H1 (cell line): ENCODE data around the gene NELFA. TPM values are rescaled to one million over a fixed set of nuclear protein-coding genes. Genes with fewer than 3 reads are reported as not detected.
A peak's percentile ranks its signal among the peaks of the same experiment; 100 is the strongest.

Source experiments
- CTCF ChIA-PET: fragments of 300-600 bp; sonication (Branson Sonifier 250); formaldehyde crosslinking; loops from one replicate; lab custom pipeline; 2021; ENCODE audit not compliant: partially characterized antibody; lab: Charles Lee
- POLR2A ChIA-PET: fragments of 300-600 bp; sonication (Branson Sonifier 250); formaldehyde crosslinking; loops from one replicate; lab custom pipeline; 2021; ENCODE audit warnings: inconsistent platforms; ENCODE audit not compliant: partially characterized antibody; lab: Charles Lee
- DNase-seq, 2 experiments: peaks; one replicate each; pipeline versions ENCODE4 v3.0.0 to v3.0.0-alpha.2; 2010 to 2022; ENCODE audit warnings: low spot score in 2 of 2, low read depth in 1 of 2, mixed read lengths in 1 of 2
- FAIRE-seq: peaks from 2 replicates; lab custom pipeline; 2011; peaks lifted over from hg19 to GRCh38; lab: Jason Lieb, UNC
- H2AFZ ChIP-seq: 2 replicates; pipeline ENCODE4 v1.8.1; 2012; ENCODE audit warnings: low read length, inconsistent platforms
- H2AK5ac ChIP-seq: 2 replicates; pipeline ENCODE4 v1.6.1; 2013; ENCODE audit warnings: low read depth, low read length
- H2BK120ac ChIP-seq: replicated peaks from 2 replicates; pipeline ENCODE3; 2013; ENCODE audit warnings: low read depth, low read length, inconsistent platforms
- H2BK12ac ChIP-seq: 2 replicates; pipeline ENCODE4 v1.6.1; 2013; ENCODE audit warnings: low read depth, low read length
- H2BK15ac ChIP-seq: 2 replicates; pipeline ENCODE4 v1.6.1; 2013; ENCODE audit warnings: low read length
- H2BK20ac ChIP-seq: 2 replicates; pipeline ENCODE4 v1.6.1; 2013; ENCODE audit warnings: low read length
- H2BK5ac ChIP-seq: 2 replicates; pipeline ENCODE4 v1.6.1; 2013; ENCODE audit warnings: low read depth, low read length
- H3K14ac ChIP-seq: 2 replicates; pipeline ENCODE4 v1.6.1; 2013; ENCODE audit warnings: inconsistent platforms; ENCODE audit not compliant: insufficient read length
- H3K18ac ChIP-seq: 2 replicates; pipeline ENCODE4 v1.6.1; 2013; ENCODE audit warnings: low read length; ENCODE audit errors: extremely low read depth
- H3K23ac ChIP-seq: 2 replicates; pipeline ENCODE4 v1.6.1; 2013; ENCODE audit warnings: inconsistent platforms; ENCODE audit not compliant: insufficient read length
- H3K23me2 ChIP-seq: 2 replicates; pipeline ENCODE4 v1.6.1; 2013; ENCODE audit warnings: low read depth, low read length
- H3K27ac ChIP-seq: 2 replicates; pipeline ENCODE4 v1.6.1; 2011; ENCODE audit warnings: low read depth, low read length, inconsistent platforms
- H3K27me3 ChIP-seq, 4 experiments: replicated peaks in 1 of 4; 1 replicate in 1 of 4; 2 replicates in 3 of 4; pipeline versions ENCODE4 v1.6.1 to v1.8.1; 2011 to 2013; ENCODE audit warnings: low read length in 3 of 4, mild to moderate bottlenecking in 3 of 4, inconsistent platforms in 2 of 4, mixed read lengths in 2 of 4, moderate library complexity in 1 of 4; ENCODE audit not compliant: control insufficient read depth in 3 of 4, insufficient read depth in 3 of 4; ENCODE audit errors: extremely low read depth in 1 of 4
- H3K36me3 ChIP-seq, 4 experiments: 2 replicates each; pipeline versions ENCODE4 v1.6.1 to v1.8.1; 2011 to 2013; ENCODE audit warnings: mild to moderate bottlenecking in 4 of 4, low read length in 3 of 4, moderate library complexity in 2 of 4, control low read depth in 1 of 4, inconsistent platforms in 1 of 4; ENCODE audit not compliant: insufficient read depth in 4 of 4, control insufficient read depth in 2 of 4
- H3K4ac ChIP-seq: replicated peaks from 2 replicates; pipeline ENCODE3; 2013; ENCODE audit warnings: low read length, low read depth, mixed read lengths, inconsistent platforms; ENCODE audit not compliant: insufficient read length
- H3K4me1 ChIP-seq, 4 experiments: replicated peaks in 1 of 4; 1 replicate in 1 of 4; 2 replicates in 3 of 4; pipeline versions ENCODE4 v1.6.1 to v1.8.1; 2011 to 2013; ENCODE audit warnings: low read length in 3 of 4, inconsistent platforms in 2 of 4, mixed read lengths in 1 of 4; ENCODE audit not compliant: insufficient read depth in 4 of 4, control insufficient read depth in 3 of 4
- H3K4me2 ChIP-seq, 2 experiments: 2 replicates each; pipeline versions ENCODE4 v1.6.1 to v1.8.1; 2011 to 2013; ENCODE audit warnings: low read depth in 2 of 2, low read length in 2 of 2, control low read depth in 1 of 2, inconsistent platforms in 1 of 2, mild to moderate bottlenecking in 1 of 2; ENCODE audit not compliant: insufficient read depth in 1 of 2
- H3K4me3 ChIP-seq, 4 experiments: fragments of 200-600, 300-600 bp in 1 of 4; sonication (generic), shearing (Covaris generic), sonication (Bioruptor Twin) in 1 of 4; 2 replicates each; pipeline versions ENCODE4 v1.5.1 to v1.8.1; 2011 to 2016; ENCODE audit warnings: low read length in 4 of 4, low read depth in 3 of 4, control low read depth in 2 of 4, inconsistent platforms in 2 of 4, mild to moderate bottlenecking in 2 of 4, mixed read lengths in 1 of 4, moderate library complexity in 1 of 4; ENCODE audit not compliant: insufficient read depth in 2 of 4; ENCODE audit errors: extremely low read depth in 1 of 4
- H3K56ac ChIP-seq: replicated peaks from 2 replicates; pipeline ENCODE3; 2013; ENCODE audit warnings: low read depth, mild to moderate bottlenecking, mixed read lengths, low read length, inconsistent platforms; ENCODE audit not compliant: insufficient read length
- H3K79me1 ChIP-seq: 2 replicates; pipeline ENCODE4 v1.6.1; 2013; ENCODE audit warnings: low read depth, low read length, control low read depth
- H3K79me2 ChIP-seq, 2 experiments: 2 replicates each; pipeline versions ENCODE4 v1.6.1 to v1.8.1; 2012 to 2013; ENCODE audit warnings: low read length in 2 of 2, mild to moderate bottlenecking in 2 of 2, inconsistent platforms in 1 of 2; ENCODE audit not compliant: insufficient read depth in 2 of 2, control insufficient read depth in 1 of 2
- H3K9ac ChIP-seq, 4 experiments: replicated peaks in 1 of 4; 1 replicate in 1 of 4; 2 replicates in 3 of 4; pipeline versions ENCODE4 v1.6.1 to v1.8.1; 2011 to 2013; ENCODE audit warnings: low read depth in 3 of 4, low read length in 3 of 4, control low read depth in 2 of 4, mild to moderate bottlenecking in 2 of 4, moderate library complexity in 2 of 4, inconsistent platforms in 1 of 4; ENCODE audit errors: extremely low read depth in 1 of 4
- H3K9me3 ChIP-seq, 2 experiments: 2 replicates each; pipeline versions ENCODE4 v1.6.1 to v1.8.1; 2012 to 2013; ENCODE audit warnings: mild to moderate bottlenecking in 2 of 2, moderate library complexity in 2 of 2, control low read depth in 1 of 2, inconsistent platforms in 1 of 2, low read depth in 1 of 2, low read length in 1 of 2, mixed read lengths in 1 of 2; ENCODE audit not compliant: insufficient read depth in 2 of 2
- H4K20me1 ChIP-seq, 2 experiments: replicated peaks in 1 of 2; 2 replicates each; pipeline versions ENCODE3 to v1.8.1; 2011 to 2013; ENCODE audit warnings: inconsistent platforms in 2 of 2, low read length in 2 of 2, mild to moderate bottlenecking in 1 of 2; ENCODE audit not compliant: insufficient read depth in 2 of 2, control insufficient read depth in 1 of 2
- H4K5ac ChIP-seq: 2 replicates; pipeline ENCODE4 v1.6.1; 2013; ENCODE audit warnings: low read length, low read depth, mixed read lengths, inconsistent platforms; ENCODE audit not compliant: insufficient read length
- H4K8ac ChIP-seq: 2 replicates; pipeline ENCODE4 v1.8.0; 2013; ENCODE audit warnings: mild to moderate bottlenecking, moderate library complexity, low read length, inconsistent platforms; ENCODE audit not compliant: insufficient read depth; ENCODE audit errors: extremely low read depth
- H4K91ac ChIP-seq: replicated peaks from 2 replicates; pipeline ENCODE3; 2013; ENCODE audit warnings: low read length, mixed read lengths, inconsistent platforms; ENCODE audit not compliant: insufficient read length
- WGBS, 2 experiments: shearing (Covaris generic) in 1 of 2; methylation state at CpG; one replicate each; pipeline versions ENCODE4 v1.1.6 to v1.1.7; 2013 to 2015; ENCODE audit warnings: low lambda C conversion rate in 2 of 2, mixed read lengths in 2 of 2, inconsistent platforms in 1 of 2, low coverage in 1 of 2, missing lambda C conversion rate in 1 of 2; ENCODE audit not compliant: insufficient replicate concordance in 2 of 2, insufficient coverage in 1 of 2, insufficient read length in 1 of 2; ENCODE audit errors: extremely low coverage in 1 of 2, missing lambda C conversion rate in 1 of 2; 5-methylcytosine and 5-hydroxymethylcytosine counted together
- polyA plus RNA-seq, 7 experiments: library from polyadenylated mRNA; depleted of rRNA in 3 of 7; stranded (reverse) in 5 of 7; unstranded in 2 of 7; fragments of >200 nt in 5 of 7; fragments of 200-250 nt in 2 of 7; gene quantifications; 1 replicate in 5 of 7; 2 replicates in 1 of 7; 4 replicates in 1 of 7; pipeline versions ENCODE4 v1.2.1 to v1.2.3, GENCODE V29; 2011 to 2013; ENCODE audit warnings: missing spikeins in 2 of 7, mixed read lengths in 2 of 7
- total RNA-seq: library from RNA; stranded (reverse); fragmentation: NEBNext Ultra II Directional; extraction: Animal tissue kit (Norgen Biotek cat#: 25700); gene quantifications from 2 replicates; pipeline ENCODE4 v1.2.1, GENCODE V29; 2021

The NELFA gene
- total and polyA plus RNA-seq, 2 of the 8 experiments (the other 6 are each of a cell fraction or from before 2014, with no cell fraction given), result 41.8 to 57.5 TPM

- Histone ChIP-seq H3K36me3 (no peaks in the 10 kb centered on the region; a peak in 1 of 8 replicates), H3K9ac (no peak overlapping the region), H3K23ac (no peak overlapping the region), H2BK15ac (no peak overlapping the region), H3K14ac (no peak overlapping the region), H4K20me1 (peaks cover 0 to 9% of the 10 kb centered on the region in 2 experiments), H3K4ac (no peak overlapping the region), H3K18ac (no peak overlapping the region), H3K4me3 (no peak overlapping the region), H3K56ac (no peak overlapping the region), H3K79me1 (no peaks in the 10 kb centered on the region), H2AFZ (no peak overlapping the region), H4K5ac (no peak overlapping the region), H2BK5ac (no peak overlapping the region), H2BK20ac (no peak overlapping the region), H4K91ac (no peak overlapping the region), H3K27me3 (peaks cover 21 to 53% (median 45%) of the 10 kb centered on the region in 4 experiments), H3K23me2 (peaks cover 12% of the 10 kb centered on the region; the same call in 1 of the 2 replicates), H3K27ac (no peak overlapping the region), H4K8ac (no peak overlapping the region), H3K4me2 (no peak overlapping the region; a peak in 1 of 4 replicates), H2BK12ac (no peak overlapping the region), H3K79me2 (no peaks in the 10 kb centered on the region), H3K9me3 (peaks cover 0 to 8% of the 10 kb centered on the region in 2 experiments; a peak in 1 of 4 replicates), H3K4me1 (peaks cover 0 to 8% (median 3%) of the 10 kb centered on the region in 4 experiments; a peak in 5 of 7 replicates), H2AK5ac (no peak overlapping the region), H2BK120ac (no peak overlapping the region)
- POLR2A ChIA-PET, result interaction anchor here (2.3 kb wide), 1 partner anchor 34 kb away, joined by 6 read pairs; the partner anchor contains the start of gene NELFA
- peak in 1 of 2 experiments; percentile 42 for DNase-seq
- CTCF ChIA-PET, result interaction anchor here (1.0 to 2.5 kb wide), 2 partner anchors 35 to 231 kb away, joined by 3 to 9 read pairs; partner anchors contain the start of gene NELFA
- 77% methylated on average over 17 of the region's 18 CpGs; no CpG with 5 or more reads in 1 of the 2 experiments for WGBS, 2 experiments
- no peak for FAIRE-seq
Observed at GRCh38 chr4:2043396-2044118, 34.8 kb upstream of the NELFA start.
